Hippocampal formation (tissue), 2 donors: ENCODE data around the gene HBEGF.
"Not testable (repeated sequence)": the region's sequence is repeated elsewhere in the genome, so short reads cannot be mapped to it uniquely, and the experiment has no call there.

Experiments
- DNase-seq, 2 donors: peaks; one replicate each; lab custom pipeline; 2025; lab: John Stamatoyannopoulos, UW

Gene HBEGF

DNA sequence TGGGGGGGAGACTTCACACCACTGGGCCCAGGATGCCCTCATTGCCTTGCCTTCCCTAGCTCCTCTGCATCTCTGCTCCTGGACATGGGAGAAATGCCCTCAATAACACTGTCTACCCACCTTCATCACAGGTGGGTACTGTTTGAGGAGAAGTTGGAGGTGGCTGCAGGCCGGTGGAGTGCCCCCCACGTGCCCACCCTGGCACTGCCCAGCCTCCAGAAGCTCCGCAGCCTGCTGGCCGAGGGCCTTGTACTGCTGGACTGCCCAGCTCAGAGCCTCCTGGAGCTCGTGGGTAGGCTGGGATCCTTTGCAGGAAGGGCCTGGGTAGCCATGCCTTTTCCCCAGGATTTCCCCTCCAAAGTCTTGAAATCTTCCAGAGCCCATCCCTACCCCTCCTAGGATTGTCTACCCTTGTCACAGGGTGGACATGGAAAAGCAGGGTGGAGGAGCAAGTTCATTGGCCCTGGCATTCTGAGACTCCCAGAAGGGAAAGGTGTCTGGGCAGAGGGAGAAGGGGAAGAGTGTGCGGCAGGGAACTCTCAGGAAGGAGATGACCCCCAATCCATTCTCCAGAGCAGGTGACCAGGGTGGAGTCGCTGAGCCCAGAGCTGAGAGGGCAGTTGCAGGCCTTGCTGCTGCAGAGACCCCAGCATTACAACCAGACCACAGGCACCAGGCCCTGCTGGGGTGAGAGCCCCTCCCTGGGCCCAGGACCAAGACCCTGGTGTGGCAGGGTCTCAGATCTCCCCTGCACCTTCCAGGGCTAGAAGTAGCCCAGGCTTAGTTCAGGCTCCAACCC, 14.5 kb upstream of the HBEGF start:
- DNase-seq, result no peak

DNA sequence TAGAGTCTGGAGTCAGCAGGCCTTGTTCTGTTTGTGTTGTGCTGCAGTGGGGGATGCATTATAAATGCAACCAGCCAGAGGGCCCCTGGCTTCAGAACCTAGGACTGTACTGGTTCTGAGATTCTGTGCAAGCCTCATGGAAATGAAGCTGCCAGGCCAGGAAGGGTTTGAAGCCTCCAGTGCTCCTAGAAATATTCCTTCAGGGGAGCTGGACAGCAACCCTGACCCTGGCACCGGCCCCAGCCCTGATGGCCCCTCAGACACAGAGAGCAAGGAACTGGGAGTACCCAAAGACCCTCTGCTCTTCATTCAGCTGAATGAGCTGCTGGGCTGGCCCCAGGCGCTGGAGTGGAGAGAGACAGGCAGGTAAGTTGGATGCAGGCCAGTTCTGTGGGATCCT, 13.7 kb upstream of the HBEGF start, which contains the start of gene SLC4A9:
Gene SLC4A9, plus strand, starts transcription at position 94 of the 400 bp plus-strand sequence. Its CDS starts 43 bp downstream, at position 137.
- no peak for DNase-seq

DNA sequence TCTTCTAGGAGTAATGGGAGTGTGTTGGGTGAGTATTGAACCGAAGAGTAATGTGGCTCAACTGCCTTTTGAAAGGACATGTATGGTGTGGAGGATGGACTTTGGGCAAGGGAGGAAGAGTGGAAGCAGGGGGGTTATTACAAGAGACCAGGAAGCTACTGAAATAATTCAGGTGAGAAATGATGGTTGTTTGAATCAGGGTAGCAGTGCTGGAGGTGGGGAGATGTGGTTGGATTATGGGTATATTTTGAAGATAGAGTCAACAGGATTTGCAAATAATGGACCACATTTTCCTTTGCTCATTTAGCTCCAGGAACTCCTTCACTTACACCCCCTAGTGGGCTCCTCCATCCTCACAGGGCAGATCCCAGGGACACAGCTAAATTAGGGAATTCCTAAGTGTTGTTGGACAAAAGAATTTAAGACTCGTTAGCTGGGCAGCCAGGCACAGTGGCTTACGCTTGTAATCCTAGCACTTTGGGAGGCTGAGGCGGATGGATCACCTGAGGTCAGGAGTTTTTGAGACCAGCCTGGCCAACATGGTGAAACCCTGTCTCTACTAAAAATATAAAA, 12.4 kb upstream of the HBEGF start:
- no peak for DNase-seq

DNA sequence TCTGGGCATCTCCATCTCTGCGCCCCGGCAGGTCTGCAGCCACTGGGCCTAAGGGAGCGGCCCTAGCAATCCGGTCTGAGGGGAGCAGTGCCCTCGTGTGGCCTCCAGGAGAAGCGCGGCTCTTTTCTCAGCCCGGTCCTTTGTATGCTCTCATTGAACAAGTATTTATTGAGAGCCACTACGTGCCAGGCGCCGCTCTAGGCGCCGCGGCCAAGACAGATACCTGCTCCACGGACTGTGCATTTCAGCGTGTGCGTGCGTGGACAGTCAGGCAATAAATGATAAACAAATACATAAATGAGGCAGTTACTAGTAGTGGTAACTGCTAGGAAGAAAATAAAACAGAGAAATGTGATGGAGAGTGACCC, 11.3 kb upstream of the HBEGF start:
- peak; percentile 84 to 86 for DNase-seq

DNA sequence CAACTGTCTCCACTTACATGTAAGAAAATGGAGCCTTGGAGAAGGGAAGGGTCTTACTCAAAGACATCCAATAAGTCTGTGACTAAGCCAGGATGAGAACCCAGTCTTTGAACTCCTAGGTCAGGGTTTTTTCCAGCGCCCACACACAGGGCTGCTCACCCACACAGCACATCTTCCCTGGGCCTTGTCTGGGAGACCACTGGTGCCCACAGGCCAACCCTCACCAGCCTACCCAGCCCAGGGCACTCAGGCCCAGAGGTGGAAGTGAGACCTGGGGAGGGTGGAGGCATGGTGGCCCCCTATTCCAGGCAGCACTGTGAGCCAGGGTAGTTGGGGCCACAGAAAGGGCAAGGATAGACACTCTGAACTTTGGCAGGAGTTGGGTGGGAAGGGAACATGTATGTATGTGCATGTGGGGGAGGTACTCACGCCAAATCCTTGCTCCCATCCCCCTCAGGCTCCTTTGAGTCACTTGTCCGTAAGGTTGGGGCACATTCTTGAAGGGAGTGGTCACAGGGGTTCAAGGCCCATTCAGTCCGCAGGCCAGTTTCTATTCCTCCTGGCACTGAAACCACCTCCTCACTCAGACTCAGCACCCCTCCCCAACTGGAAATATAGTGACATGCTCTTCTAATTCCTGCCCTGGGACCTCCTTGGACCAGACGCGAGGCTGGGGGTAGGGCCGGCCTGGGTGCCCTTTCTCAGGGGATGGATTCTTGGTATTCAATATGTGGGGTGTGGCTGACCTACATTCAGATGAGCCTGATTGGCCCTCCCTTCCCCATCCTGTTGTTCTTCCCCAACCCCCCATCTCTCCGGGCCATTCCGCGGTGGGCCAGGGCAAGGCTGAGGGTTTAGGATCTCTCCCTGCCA, 10.7 kb upstream of the HBEGF start:
- no peak for DNase-seq

DNA sequence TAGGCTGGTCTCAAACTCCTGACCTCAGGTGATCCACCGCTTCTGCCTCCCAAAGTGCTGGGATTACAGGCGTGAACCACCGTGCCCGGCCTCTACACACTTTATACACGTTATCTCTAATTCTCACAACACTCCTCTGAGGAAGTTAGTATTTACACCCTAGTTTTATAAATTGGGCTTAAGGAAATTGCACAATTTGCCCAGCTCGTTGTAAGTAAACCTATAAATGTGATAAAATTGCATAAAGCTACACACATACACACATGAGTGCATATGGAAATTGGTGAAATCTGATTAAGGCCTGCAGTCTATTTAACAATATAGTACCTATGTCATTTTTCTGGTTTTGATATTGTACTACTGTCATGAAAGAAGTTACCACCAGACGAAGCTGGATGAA, 9.1 kb upstream of the HBEGF start:
- DNase-seq, result no peak

DNA sequence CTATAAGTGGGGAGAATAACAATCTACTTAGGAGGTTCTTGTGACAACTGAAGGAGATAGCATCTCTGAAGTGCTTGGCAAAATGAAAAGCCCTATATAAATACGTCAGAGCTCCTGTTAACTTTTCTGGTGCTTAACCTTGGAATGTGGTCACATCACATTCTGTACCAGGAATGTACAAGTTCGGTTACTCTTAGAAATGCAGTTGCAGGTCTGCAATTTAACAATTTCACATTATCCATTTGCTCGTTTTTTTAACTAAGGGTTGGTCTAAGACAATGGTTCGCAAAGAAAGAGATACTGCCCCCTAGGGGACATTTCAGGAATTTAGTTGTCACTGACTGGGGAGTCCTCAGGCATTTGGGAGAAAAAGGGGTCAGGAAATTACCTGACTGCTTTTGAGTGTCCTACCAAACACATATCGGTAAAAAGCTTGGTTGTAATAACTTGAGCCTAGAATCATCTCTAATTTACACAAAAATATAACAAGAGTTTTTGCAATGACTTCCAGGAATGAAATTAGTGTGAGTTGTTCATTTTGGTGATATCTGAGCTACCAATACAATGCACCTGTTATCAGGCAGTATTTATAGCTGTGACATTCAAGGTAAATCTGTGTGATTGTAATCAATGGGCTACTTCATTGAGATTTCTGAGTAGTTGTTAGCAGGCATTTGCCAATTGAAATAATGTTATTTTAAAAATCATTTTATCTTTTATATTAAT, 5.4 kb upstream of the HBEGF start:
- peak; percentile 11 to 78 for DNase-seq

DNA sequence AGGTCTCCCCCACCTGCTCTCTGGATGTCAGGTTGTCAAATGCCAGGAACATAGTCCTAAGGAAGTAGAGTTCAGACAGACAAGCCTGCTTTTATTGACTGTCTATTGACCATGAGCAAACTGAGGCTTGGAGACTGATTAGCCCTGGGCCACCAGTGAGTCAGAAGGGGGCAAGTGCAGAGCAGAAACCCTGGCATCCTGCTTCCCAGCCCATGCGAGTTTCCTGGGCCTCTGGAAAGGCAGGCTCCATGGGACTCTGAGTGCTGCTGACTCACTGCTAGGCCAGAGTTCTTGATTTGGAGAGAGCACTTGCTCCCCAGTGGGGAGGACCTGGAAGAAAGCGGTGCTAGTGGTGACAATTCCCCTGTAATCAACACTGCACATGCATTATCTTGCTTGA, 2.8 kb upstream of the HBEGF start:
- DNase-seq, result no peak

DNA sequence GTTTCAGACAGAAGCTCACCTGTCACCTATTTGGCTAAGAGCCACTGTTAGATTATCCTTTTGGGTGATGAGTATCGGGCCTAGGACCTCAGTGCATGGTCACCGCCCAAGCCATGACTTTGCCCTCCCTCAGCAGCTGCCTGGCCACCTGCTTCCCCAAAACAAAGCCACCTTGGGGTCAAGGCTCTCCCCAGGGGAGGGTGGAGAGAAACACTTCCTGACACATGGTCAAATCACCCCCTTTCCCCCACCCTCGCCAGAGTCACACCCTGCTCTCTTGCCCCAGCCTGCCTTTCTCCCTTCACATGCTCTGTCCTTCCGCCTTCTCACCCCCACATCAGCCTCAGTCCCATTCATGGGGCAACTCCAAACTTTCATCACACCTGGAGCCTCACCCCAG, 1.7 kb upstream of the HBEGF start:
- DNase-seq, result no peak

DNA sequence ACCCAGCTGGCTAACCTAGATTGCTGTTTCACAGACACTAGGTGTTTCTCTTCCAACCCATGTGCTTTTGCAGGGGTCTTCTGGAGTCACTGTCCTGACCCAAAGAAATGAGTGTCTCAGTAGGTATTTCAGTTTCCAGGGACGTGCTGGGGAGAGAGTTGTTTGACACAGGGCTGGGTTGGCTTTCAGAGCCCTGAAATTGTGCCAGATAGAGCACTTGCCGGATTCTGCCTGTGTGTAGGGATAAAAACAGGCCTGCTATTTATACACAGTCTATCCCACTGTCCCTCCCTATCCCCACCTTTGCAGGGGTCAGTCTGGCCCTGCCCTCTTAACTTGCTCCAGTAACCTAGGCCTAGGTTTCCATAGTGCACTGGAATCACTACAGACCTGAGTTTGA, 957 bp upstream of the HBEGF start:
- no peak for DNase-seq

DNA sequence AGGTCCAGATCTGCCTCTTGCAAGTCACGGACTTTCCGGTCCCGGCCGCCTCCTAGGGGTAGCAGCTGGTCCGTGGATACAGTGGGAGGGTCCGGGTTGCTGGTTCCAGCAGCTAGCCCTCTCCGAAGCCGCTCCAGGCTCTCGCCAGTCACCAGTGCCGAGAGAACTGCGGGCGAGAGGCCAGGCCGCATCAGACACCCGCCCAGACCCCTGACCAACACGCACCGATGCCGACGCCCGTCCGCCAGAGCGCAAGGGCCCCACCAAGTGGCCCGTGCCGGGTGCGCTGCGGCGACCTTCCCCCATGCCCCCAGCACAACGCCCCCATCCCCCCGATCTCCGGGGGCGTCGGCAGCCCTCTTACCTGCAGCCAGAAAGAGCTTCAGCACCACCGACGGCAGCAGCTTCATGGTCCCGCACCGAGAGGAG, 470 bp downstream of the HBEGF start:
- DNase-seq, result peak in 1 of 2 donors; percentile 60

DNA sequence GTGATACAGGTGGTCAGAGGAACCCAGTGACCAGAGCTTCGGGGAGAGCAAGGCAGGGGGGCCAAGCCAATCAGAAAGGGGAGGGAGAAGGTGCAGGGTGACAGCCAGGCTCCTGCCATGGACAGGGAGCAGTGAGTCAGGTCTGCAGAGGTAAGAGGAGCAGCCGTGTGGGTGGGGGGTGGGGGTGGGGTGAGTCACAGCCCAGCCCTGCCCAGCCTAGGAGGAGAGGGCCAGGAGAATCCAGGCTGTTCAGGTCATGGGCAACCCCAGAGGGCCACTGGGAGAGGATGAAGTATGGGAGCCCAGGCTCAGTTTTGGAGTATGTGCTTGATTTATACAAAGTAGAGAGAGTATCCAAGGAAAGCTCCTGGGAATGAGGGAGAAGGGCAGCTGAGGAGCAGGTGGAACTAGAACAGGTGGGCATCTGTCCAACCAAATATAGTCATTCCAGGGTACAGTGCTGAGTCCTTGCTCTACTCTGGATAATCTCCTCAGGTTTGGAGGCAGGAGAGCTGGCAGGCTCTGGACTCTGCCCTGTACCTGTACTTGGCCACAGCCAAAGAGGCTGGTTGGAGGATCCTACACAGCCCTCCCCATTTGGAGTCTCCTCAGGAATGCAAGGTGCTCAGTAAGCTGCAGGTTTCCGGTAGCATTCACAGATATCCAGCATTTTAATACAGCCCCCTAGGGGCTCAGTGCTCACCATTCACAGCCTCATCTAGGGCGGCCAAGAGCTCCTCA, 1.6 kb downstream of the HBEGF start:
- no peak for DNase-seq

DNA sequence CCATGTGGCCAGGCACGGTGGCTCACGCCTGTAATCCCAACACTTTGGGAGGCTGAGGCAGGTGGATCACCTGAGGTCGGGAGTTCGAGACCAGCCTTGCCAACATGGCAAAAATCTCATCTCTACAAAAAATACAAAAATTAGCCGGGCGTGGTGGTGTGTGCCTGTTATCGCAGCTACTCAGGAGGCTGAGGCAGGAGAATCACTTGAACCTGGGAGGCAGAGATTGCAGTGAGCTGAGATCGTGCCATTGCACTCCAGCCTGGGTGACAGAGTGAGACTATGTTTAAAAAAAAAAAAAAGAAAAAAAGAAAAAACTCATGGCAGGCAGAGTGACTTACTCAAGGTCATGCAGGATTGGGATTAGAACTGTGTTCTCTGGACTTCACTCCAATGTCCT, 2.6 kb downstream of the HBEGF start:
- not testable (repeated sequence) for DNase-seq

DNA sequence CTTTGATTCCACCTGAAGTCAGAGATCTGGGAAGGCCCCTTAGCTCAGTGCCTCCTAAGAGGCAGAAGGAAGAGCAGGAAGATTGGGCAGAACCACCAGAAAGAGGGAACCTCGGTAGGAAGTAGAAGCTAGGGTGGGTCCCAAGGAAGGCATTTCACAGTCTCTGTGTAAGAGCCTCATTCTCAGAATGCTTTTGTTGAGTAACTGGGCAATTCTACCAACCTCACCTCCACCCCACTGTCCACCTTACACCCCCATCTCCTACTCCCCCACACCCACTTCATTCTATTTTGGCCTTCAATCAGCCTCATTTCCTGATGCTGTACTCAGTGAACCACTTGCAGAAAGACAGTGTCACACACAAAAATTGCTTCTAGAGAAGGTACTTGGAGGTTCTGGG, 3.5 kb downstream of the HBEGF start:
- DNase-seq, result no peak

DNA sequence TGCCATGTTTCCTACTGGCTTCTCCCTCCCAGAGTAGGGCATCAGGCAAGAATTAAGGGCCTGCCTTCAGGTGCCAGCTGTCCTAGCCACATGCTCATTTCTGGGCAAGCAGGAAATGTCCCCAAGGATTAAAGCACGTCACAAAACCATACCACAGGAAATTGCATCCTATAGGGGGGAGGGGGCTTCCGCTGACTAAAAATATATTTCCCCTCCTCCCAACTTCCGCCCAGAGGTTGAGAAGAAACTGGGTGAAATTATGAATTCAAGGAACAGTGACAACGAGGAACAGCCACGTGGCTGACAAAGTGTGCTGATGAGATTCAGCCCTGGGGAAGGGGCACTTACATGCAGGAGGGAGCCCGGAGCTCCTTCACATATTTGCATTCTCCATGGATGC, 4.1 kb downstream of the HBEGF start:
- DNase-seq, result no peak

DNA sequence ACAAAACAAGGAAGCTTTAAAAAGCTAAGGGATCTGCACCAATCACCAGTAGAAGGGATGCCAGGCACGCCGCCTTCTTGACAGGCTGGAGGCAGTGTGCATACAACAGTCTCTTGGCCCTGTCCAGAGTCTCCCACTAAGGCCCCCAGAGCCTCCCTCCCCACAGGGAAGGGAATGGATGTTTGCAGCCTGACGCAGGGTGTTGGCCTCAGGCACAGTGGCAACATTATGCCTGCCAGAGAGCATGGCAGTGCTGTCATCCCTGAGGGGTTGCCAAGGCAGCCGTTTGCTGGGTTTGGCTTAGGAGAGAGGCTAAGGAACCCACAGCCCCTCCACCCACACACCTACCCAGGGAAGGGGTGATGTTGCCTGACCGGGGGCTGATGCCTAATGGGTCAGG, 4.8 kb downstream of the HBEGF start:
- peak; percentile 69 to 82 for DNase-seq

DNA sequence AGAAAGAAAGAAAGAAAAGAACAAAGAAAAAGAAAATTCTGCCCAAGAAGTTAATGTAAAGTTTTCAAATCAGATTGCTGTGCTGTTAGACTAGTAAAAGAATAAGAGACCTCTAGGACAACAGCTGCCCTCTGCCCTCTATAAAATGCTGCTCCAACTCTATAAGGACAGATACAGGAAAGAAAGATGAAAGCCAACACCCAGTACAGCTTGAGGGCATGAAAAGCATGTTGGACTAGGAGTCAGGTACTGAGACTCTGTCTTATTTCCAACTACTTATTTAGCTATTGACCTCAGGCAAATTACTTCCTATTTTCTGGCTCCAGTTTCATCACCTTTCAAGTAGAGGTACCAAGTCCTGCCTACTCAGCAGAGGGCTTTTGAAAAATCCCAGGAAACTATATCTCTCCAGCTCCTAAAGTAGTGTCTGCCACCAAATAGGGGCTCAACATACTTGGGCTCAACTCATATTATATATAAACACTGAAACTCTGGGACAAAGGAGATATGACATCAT, 5.7 kb downstream of the HBEGF start:
- DNase-seq, result no peak

DNA sequence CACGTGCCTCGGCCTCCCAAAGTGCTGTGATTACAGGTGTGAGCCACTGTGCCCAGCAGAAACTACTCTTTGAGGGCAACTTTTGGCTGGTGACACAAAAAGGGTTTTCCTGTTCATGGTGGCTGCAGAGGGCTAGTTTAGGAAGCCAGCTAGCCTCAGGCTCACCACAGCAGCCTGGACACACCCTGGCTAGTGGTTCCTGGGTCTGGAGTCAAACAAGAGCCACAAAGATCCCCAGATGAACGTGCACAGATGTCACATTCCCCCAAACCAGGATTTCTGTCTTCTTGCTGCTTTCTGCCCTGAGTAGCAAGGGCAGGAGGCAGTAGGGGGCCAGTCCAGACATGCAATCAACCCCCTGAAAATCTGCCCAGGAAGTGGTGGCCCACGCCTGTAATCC, 6.8 kb downstream of the HBEGF start:
- DNase-seq, result no peak

DNA sequence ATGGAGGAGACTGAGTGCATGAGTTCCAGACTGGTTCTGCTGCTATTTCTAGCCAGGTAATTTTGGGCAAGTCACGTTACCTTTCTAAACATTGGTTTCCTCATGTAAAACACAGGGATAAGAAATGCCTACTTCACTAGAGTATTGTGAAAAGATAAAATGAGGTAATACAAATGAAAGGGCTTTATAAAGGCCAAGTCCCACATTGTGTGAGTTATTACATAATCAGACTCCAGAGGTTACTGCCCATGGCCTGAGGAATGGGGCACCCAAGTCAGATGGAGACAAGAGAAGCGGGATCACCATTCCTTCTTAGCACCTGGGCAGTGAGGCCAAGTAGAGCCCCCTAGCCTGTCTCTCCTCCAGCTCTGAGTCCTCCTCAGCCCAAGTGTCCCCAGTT, 7.5 kb downstream of the HBEGF start:
- DNase-seq, result no peak

DNA sequence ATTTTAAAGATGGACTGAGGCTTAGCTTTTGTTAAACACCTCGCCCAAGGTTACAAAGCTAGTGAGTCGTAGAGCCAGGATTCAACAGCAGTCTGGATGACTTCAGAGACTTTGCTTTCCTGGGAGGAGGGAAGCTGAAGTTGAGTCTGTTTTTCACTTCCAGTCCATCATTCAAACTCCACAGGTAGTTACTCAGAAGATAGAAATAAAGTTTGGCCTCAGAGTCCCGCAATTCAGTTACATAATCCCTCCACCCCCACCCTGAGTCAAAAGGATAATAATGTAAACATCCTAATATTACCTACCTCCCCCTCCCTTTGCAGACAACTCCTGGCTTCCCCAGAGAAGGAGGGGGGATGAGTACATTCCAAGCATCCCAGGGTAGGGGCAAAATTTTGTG, 8.1 kb downstream of the HBEGF start:
- DNase-seq, result no peak

DNA sequence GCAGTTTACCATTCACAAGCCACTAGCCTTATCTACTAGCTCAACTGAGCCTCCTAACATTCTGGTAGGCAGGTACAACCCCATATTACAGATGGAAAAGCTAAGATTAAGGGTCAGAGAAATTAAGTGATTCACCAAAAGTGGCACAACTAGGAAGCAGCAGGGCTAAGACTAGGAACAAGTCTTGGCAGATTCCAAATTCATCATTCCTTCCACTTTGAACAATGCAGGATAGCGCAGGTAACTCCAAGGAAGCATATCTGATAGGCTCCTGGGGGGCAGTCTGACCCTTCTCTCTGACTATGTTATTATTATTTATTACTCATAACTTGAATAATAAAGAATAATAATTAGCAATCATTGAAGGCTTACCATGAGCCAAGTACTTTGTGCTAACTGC, 8.5 kb downstream of the HBEGF start:
- DNase-seq, result no peak
